Neuronal stem cell (in vitro differentiated cells): ENCODE results near the gene MAP3K5.

Source experiments
- DNase-seq: peaks from one replicate; pipeline ENCODE4 v3.0.0-alpha.2; 2013; ENCODE audit warnings: low spot score
- H2AFZ ChIP-seq: one replicate; pipeline ENCODE4 v1.6.1; 2013; ENCODE audit warnings: mild to moderate bottlenecking, low read length, inconsistent platforms
- H2AK5ac ChIP-seq: 2 replicates; pipeline ENCODE4 v1.6.1; 2013; ENCODE audit warnings: low read depth, mild to moderate bottlenecking, inconsistent platforms, low read length, moderate library complexity, mixed read lengths
- H2BK120ac ChIP-seq: 2 replicates; pipeline ENCODE4 v1.6.1; 2013; ENCODE audit warnings: low read depth, mild to moderate bottlenecking, inconsistent platforms, low read length, moderate library complexity, mixed read lengths
- H2BK12ac ChIP-seq: one replicate; pipeline ENCODE4 v1.6.1; 2013; ENCODE audit warnings: low read length, inconsistent platforms
- H2BK15ac ChIP-seq: 2 replicates; pipeline ENCODE4 v1.6.1; 2013; ENCODE audit warnings: mild to moderate bottlenecking, low read length, inconsistent platforms, mixed read lengths
- H2BK5ac ChIP-seq: one replicate; pipeline ENCODE4 v1.6.1; 2013; ENCODE audit warnings: inconsistent platforms, mild to moderate bottlenecking, low read length, moderate library complexity
- H3K14ac ChIP-seq: one replicate; pipeline ENCODE4 v1.6.1; 2013; ENCODE audit warnings: low read length, inconsistent platforms
- H3K18ac ChIP-seq: 2 replicates; pipeline ENCODE4 v1.6.1; 2013; ENCODE audit warnings: low read length, inconsistent platforms
- H3K23ac ChIP-seq: 2 replicates; pipeline ENCODE4 v1.6.1; 2013; ENCODE audit warnings: low read depth, mild to moderate bottlenecking, mixed read lengths, low read length, inconsistent platforms; ENCODE audit not compliant: poor library complexity
- H3K27ac ChIP-seq: replicated peaks from 3 replicates; pipeline ENCODE4 v1.5.1; 2013; ENCODE audit warnings: low read length, inconsistent platforms
- H3K27me3 ChIP-seq, 3 experiments: 2 replicates each; pipeline ENCODE4 v1.6.1; 2013; ENCODE audit warnings: low read length in 3 of 3, mild to moderate bottlenecking in 2 of 3, inconsistent platforms in 1 of 3, low read depth in 1 of 3, mixed read lengths in 1 of 3, moderate library complexity in 1 of 3; ENCODE audit not compliant: control insufficient read depth in 3 of 3, insufficient read depth in 3 of 3
- H3K36me3 ChIP-seq, 2 donors: replicated peaks in 1 of 2; 2 replicates each; pipeline ENCODE4 v1.6.1; 2013; ENCODE audit warnings: low read length in 2 of 2; ENCODE audit not compliant: control insufficient read depth in 2 of 2, insufficient read depth in 2 of 2
- H3K4ac ChIP-seq: 2 replicates; pipeline ENCODE4 v1.6.1; 2013; ENCODE audit warnings: inconsistent platforms, mild to moderate bottlenecking, low read length, moderate library complexity
- H3K4me1 ChIP-seq, 2 donors: 1 replicate in 1 of 2; 2 replicates in 1 of 2; pipeline ENCODE4 v1.6.1; 2013; ENCODE audit warnings: low read length in 2 of 2, low read depth in 1 of 2; ENCODE audit not compliant: control insufficient read depth in 2 of 2, insufficient read depth in 1 of 2
- H3K4me2 ChIP-seq: one replicate; pipeline ENCODE4 v1.6.1; 2013; ENCODE audit warnings: mild to moderate bottlenecking, low read length, inconsistent platforms; ENCODE audit not compliant: insufficient read depth, poor library complexity, severe bottlenecking
- H3K4me3 ChIP-seq, 2 donors: 2 replicates each; pipeline ENCODE4 v1.5.1; 2013; ENCODE audit warnings: low read length in 2 of 2, mild to moderate bottlenecking in 2 of 2, inconsistent platforms in 1 of 2, moderate library complexity in 1 of 2
- H3K79me1 ChIP-seq: one replicate; pipeline ENCODE4 v1.6.1; 2013; ENCODE audit warnings: low read depth, mild to moderate bottlenecking, inconsistent platforms, low read length, moderate library complexity
- H3K9ac ChIP-seq: one replicate; pipeline ENCODE4 v1.6.1; 2013; ENCODE audit warnings: mild to moderate bottlenecking, low read depth, low read length, inconsistent platforms; ENCODE audit not compliant: poor library complexity
- H3K9me3 ChIP-seq, 2 donors: replicated peaks in 1 of 2; 2 replicates each; pipeline versions ENCODE3 to v1.6.1; 2013; ENCODE audit warnings: low read length in 2 of 2, mild to moderate bottlenecking in 2 of 2, inconsistent platforms in 1 of 2, low read depth in 1 of 2, mixed read lengths in 1 of 2, moderate library complexity in 1 of 2; ENCODE audit not compliant: control insufficient read depth in 2 of 2, insufficient read depth in 1 of 2
- H4K8ac ChIP-seq: one replicate; pipeline ENCODE4 v1.6.1; 2013; ENCODE audit warnings: low read depth, mild to moderate bottlenecking, inconsistent platforms, low read length, moderate library complexity
- H4K91ac ChIP-seq: one replicate; pipeline ENCODE4 v1.6.1; 2013; ENCODE audit warnings: low read length, low read depth, mild to moderate bottlenecking, inconsistent platforms; ENCODE audit not compliant: poor library complexity
- WGBS, 2 donors: extraction: QIAGEN DNeasy Blood & Tissue Kit; methylation state at CpG; one replicate each; pipeline ENCODE4 v1.1.7; 2013; ENCODE audit warnings: missing lambda C conversion rate in 2 of 2, mixed read lengths in 1 of 2; ENCODE audit not compliant: insufficient read length in 2 of 2, insufficient replicate concordance in 1 of 2; ENCODE audit errors: extremely low coverage in 2 of 2; 5-methylcytosine and 5-hydroxymethylcytosine counted together

MAP3K5 gene

GRCh38 chr6:136614994-136615393, 177.3 kb downstream of the MAP3K5 start:
- Histone ChIP-seq H2AK5ac (no peak overlapping the region), H4K8ac (no peak overlapping the region), H3K79me1 (no peaks in the 10 kb centered on the region), H3K4ac (no peak overlapping the region), H3K4me2 (no peak overlapping the region), H3K4me3 (no peak overlapping the region), H2AFZ (no peak overlapping the region), H4K91ac (no peak overlapping the region), H3K27me3 (no peaks in the 10 kb centered on the region), H3K14ac (no peak overlapping the region), H3K4me1 (no peaks in the 10 kb centered on the region), H2BK5ac (no peak overlapping the region), H3K18ac (no peak overlapping the region), H3K9ac (no peak overlapping the region), H2BK120ac (no peak overlapping the region), H3K27ac (no peak overlapping the region), H2BK12ac (no peak overlapping the region), H2BK15ac (no peak overlapping the region), H3K23ac (no peak overlapping the region), H3K36me3 (no peaks in the 10 kb centered on the region), H3K9me3 (no peaks in the 10 kb centered on the region)
- DNase-seq: no peak
- WGBS, 2 donors: no CpG with 5 or more reads among the region's 2 CpGs

GRCh38 chr6:136614350-136614749, 177.9 kb downstream of the MAP3K5 start:
- Histone ChIP-seq H3K79me1 (no peaks in the 10 kb centered on the region), H2AK5ac (no peak overlapping the region), H3K4me2 (no peak overlapping the region), H3K18ac (no peak overlapping the region), H3K9me3 (no peaks in the 10 kb centered on the region), H3K4me1 (no peaks in the 10 kb centered on the region), H2AFZ (no peak overlapping the region), H2BK120ac (no peak overlapping the region), H3K27me3 (no peaks in the 10 kb centered on the region), H3K36me3 (no peaks in the 10 kb centered on the region), H4K8ac (no peak overlapping the region), H3K4me3 (no peak overlapping the region), H2BK12ac (no peak overlapping the region), H2BK15ac (no peak overlapping the region), H4K91ac (no peak overlapping the region), H3K23ac (no peak overlapping the region), H2BK5ac (no peak overlapping the region), H3K4ac (no peak overlapping the region), H3K9ac (no peak overlapping the region), H3K27ac (no peak overlapping the region), H3K14ac (no peak overlapping the region)
- DNase-seq: no peak
- no CpG with 5 or more reads among the region's 1 CpG for WGBS, 2 donors

GRCh38 chr6:136613477-136613876, 178.8 kb downstream of the MAP3K5 start:
- Histone ChIP-seq H3K9me3 (no peaks in the 10 kb centered on the region), H3K79me1 (no peaks in the 10 kb centered on the region)

GRCh38 chr6:136612666-136613389, 179.4 kb downstream of the MAP3K5 start:
- Histone ChIP-seq H2BK5ac (no peak overlapping the region), H3K4me3 (no peak overlapping the region), H4K91ac (no peak overlapping the region), H3K23ac (no peak overlapping the region), H3K4me2 (no peak overlapping the region), H3K27ac (no peak overlapping the region), H3K4me1 (no peaks in the 10 kb centered on the region), H2AK5ac (no peak overlapping the region), H2AFZ (no peak overlapping the region), H2BK15ac (no peak overlapping the region), H3K9me3 (no peaks in the 10 kb centered on the region), H2BK12ac (no peak overlapping the region), H4K8ac (no peak overlapping the region), H3K27me3 (no peaks in the 10 kb centered on the region), H3K36me3 (no peaks in the 10 kb centered on the region), H2BK120ac (no peak overlapping the region), H3K18ac (no peak overlapping the region), H3K9ac (no peak overlapping the region), H3K14ac (no peak overlapping the region), H3K79me1 (no peaks in the 10 kb centered on the region), H3K4ac (no peak overlapping the region)
- WGBS, 2 donors: no CpG with 5 or more reads among the region's 6 CpGs
- no peak for DNase-seq

More at GRCh38 chr6:136613477-136613876, 178.8 kb downstream of the MAP3K5 start:
- Histone ChIP-seq H3K36me3 (no peaks in the 10 kb centered on the region), H3K27ac (no peak overlapping the region), H2AK5ac (no peak overlapping the region), H3K4me3 (no peak overlapping the region), H2AFZ (no peak overlapping the region), H3K4me1 (no peaks in the 10 kb centered on the region), H4K91ac (no peak overlapping the region), H4K8ac (no peak overlapping the region), H3K9ac (no peak overlapping the region), H2BK120ac (no peak overlapping the region), H2BK15ac (no peak overlapping the region), H3K14ac (no peak overlapping the region), H2BK12ac (no peak overlapping the region), H3K27me3 (no peaks in the 10 kb centered on the region), H2BK5ac (no peak overlapping the region), H3K4ac (no peak overlapping the region), H3K18ac (no peak overlapping the region), H3K23ac (no peak overlapping the region), H3K4me2 (no peak overlapping the region)
- no CpG with 5 or more reads among the region's 3 CpGs for WGBS, 2 donors
- DNase-seq: no peak
